Fibroblast of the aortic adventitia (primary cell): ENCODE measurements around the gene P3H2. TPM values are rescaled to one million over a fixed set of nuclear protein-coding genes. Genes with fewer than 3 reads are reported as not detected.

ENCODE experiments used
- DNase-seq: peaks from one replicate; pipeline ENCODE4 v3.0.0-alpha.2; 2010; ENCODE audit warnings: low read depth
- H3K4me3 ChIP-seq: 2 replicates; pipeline ENCODE4 v1.5.1; 2011; ENCODE audit warnings: low read depth, mild to moderate bottlenecking, control low read depth, low read length, moderate library complexity
- CTCF ChIP-seq: IDR thresholded peaks from 2 replicates; pipeline ENCODE4 v1.5.1; 2011; ENCODE audit warnings: mild to moderate bottlenecking, low read length, control low read depth, inconsistent platforms; ENCODE audit not compliant: insufficient read depth
- total RNA-seq: library from RNA; depleted of rRNA; stranded (reverse); fragments of >200 nt; gene quantifications from 2 replicates; pipeline ENCODE4 v1.2.3, GENCODE V29; 2012; ENCODE audit warnings: low replicate concordance

The P3H2 gene
- total RNA-seq, 1 donor: 4.0 TPM

- TF ChIP-seq CTCF: no peak
- no peak for DNase-seq
- H3K4me3 ChIP-seq: no peak overlapping the region
These were observed 137.1 kb downstream of the P3H2 start for GRCh38 chr3:189983612-189984011.

- no peak overlapping the region for H3K4me3 ChIP-seq
- peak; percentile 45 for DNase-seq
- TF ChIP-seq CTCF: no peak
These were observed 138.3 kb downstream of the P3H2 start for GRCh38 chr3:189982321-189982945.

- TF ChIP-seq CTCF: no peak
- H3K4me3 ChIP-seq: no peak overlapping the region
- peak; percentile 98 for DNase-seq
These were observed 139.0 kb downstream of the P3H2 start for GRCh38 chr3:189981668-189982067.

GRCh38 chr3:189978753-189979152, 141.9 kb downstream of the P3H2 start:
- TF ChIP-seq CTCF: no peak
- H3K4me3 ChIP-seq: no peak overlapping the region
- DNase-seq: peak; percentile 45

GRCh38 chr3:189977174-189977573, 143.5 kb downstream of the P3H2 start:
- no peak for DNase-seq
- no peak overlapping the region for H3K4me3 ChIP-seq
- TF ChIP-seq CTCF: no peak

GRCh38 chr3:189975391-189975990, 145.2 kb downstream of the P3H2 start:
- TF ChIP-seq CTCF: no peak
- DNase-seq: peak; percentile 74
- H3K4me3 ChIP-seq: no peak overlapping the region
